ENCODE data around the gene FCN3. TPM values are rescaled to one million over a fixed set of nuclear protein-coding genes. Genes with fewer than 3 reads are reported as not detected.

The FCN3 gene
- total and polyA plus RNA-seq, 2 experiments from 2014 or later: 0.81 to 3.6 TPM

GRCh38 chr1:27342391-27342777, 32.2 kb downstream of the FCN3 start:
- peak overlapping the region; percentile 76 for H3K27ac ChIP-seq
- no peak overlapping the region for H3K4me3 ChIP-seq
- no peaks in the 10 kb centered on the region for H3K27me3 ChIP-seq
- H3K4me1 ChIP-seq (ENCODE audit: low read depth): peaks cover 29% of the 10 kb centered on the region
- H3K9me3 ChIP-seq (ENCODE audit: low read depth): no peaks in the 10 kb centered on the region
- no peak for DNase-seq (ENCODE audit: low read depth in 1 of 2, low spot score in 1 of 2)
- H3K36me3 ChIP-seq: no peaks in the 10 kb centered on the region
- TF ChIP-seq, protein P1, sequence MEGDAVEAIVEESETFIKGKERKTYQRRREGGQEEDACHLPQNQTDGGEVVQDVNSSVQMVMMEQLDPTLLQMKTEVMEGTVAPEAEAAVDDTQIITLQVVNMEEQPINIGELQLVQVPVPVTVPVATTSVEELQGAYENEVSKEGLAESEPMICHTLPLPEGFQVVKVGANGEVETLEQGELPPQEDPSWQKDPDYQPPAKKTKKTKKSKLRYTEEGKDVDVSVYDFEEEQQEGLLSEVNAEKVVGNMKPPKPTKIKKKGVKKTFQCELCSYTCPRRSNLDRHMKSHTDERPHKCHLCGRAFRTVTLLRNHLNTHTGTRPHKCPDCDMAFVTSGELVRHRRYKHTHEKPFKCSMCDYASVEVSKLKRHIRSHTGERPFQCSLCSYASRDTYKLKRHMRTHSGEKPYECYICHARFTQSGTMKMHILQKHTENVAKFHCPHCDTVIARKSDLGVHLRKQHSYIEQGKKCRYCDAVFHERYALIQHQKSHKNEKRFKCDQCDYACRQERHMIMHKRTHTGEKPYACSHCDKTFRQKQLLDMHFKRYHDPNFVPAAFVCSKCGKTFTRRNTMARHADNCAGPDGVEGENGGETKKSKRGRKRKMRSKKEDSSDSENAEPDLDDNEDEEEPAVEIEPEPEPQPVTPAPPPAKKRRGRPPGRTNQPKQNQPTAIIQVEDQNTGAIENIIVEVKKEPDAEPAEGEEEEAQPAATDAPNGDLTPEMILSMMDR (IDR thresholded peaks at IDR 0.05; ENCODE audit: low read depth, low read length): no peak

DNA sequence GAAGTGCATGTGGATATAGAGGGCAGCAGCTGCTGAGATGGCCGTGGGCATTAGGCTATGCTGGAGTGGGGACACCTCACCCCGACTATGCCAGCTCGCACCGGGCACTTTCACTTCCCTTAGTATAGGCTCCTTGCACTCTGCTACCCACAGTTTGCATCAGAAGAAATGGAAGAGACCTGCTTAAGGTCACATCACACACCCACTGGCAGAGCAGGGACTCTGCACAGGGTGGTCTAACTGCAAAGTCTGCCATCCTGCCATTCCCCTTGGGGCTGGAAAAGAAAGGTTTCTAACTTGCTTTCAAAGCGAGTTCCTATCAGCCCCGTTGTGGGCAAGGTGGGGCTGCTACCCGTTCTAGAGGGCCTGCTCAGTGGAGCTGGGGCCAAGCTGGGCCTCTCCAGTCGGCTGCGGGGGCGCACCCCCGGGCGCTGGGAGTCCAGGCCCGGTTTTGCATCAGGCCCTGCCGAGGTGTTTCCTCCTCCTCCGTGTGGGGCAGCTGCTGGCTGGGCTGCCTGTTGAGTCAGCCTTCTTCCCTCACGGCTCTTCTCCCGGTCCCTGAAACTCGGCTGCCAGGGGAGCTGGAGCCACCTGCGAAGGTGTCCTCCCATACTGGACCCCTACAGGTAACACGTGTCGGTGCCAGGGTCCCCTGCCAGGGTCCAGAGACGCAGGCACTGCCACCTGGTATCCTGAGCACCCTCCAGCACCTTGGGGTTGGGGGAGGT, 32.9 kb downstream of the FCN3 start, which contains the start of gene SYTL1:
TSS of gene SYTL1 (plus strand) at position 498 of the 728 bp plus-strand sequence. CDS start 3,313 bp downstream, outside the sequence.
- TF ChIP-seq, protein P1 (IDR thresholded peaks at IDR 0.05; ENCODE audit: low read depth, low read length): no peak
- Histone ChIP-seq H3K9me3 (ENCODE audit: low read depth) (no peaks in the 10 kb centered on the region), H3K27ac (peak within 1 kb of the TSS; percentile 76), H3K27me3 (no peaks in the 10 kb centered on the region), H3K4me1 (ENCODE audit: low read depth) (peaks cover 29% of the 10 kb centered on the region), H3K36me3 (no peaks in the 10 kb centered on the region), H3K4me3 (peak within 1 kb of the TSS; percentile 14)
- DNase-seq (ENCODE audit: low read depth in 1 of 2, low spot score in 1 of 2): peak; percentile 65 to 76

DNA sequence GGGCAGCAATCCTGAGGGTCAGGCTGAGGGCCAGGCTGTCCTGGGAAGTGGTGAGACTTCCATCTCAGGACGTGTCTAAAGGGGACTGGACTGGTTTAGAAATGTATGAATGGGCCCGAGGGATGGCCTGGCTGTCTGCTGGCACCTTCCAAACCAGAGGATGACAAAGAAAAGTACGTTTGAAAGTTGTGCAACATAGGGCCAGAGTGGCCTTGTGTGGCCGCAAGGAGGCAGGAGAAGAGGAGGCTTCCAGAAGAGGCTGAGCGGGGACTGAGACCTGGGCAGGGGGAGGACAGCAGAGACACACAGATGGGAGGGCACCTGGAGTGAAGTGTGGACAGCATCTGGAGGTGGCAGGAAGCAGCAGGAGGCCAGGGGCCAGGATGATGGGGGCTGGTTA, 35.4 kb downstream of the FCN3 start:
- peak overlapping the region; percentile 73 for H3K27ac ChIP-seq
- no peaks in the 10 kb centered on the region for H3K27me3 ChIP-seq
- H3K4me3 ChIP-seq: no peak overlapping the region
- no peak for DNase-seq (ENCODE audit: low read depth in 1 of 2, low spot score in 1 of 2)
- H3K9me3 ChIP-seq (ENCODE audit: low read depth): no peaks in the 10 kb centered on the region
- no peaks in the 10 kb centered on the region for H3K36me3 ChIP-seq
- peaks cover 29% of the 10 kb centered on the region for H3K4me1 ChIP-seq (ENCODE audit: low read depth)
- TF ChIP-seq, protein P1 (IDR thresholded peaks at IDR 0.05; ENCODE audit: low read depth, low read length): no peak

DNA sequence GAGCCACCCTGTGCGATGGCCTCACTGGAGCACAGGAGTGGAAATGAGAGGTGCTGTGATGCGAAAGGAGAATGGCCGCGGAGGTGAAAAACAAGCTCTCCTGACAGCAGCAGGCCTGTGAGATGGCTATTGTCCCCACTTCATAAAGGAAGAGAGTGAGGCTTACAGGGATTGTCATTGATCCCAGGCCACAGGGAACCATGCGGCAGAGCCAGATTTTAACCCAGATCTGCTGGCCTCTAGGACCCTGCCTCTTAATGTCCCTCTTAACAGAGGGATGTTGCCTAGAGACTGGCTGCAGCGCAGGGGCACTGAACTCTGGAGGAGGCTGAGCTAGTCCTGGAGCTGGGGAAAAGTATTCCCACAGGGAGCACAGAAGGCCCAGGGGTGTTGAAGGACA, 35.9 kb downstream of the FCN3 start:
- no peaks in the 10 kb centered on the region for H3K9me3 ChIP-seq (ENCODE audit: low read depth)
- no peak overlapping the region for H3K4me3 ChIP-seq
- peak in 1 of 2 donors; percentile 28 for DNase-seq (ENCODE audit: low read depth in 1 of 2, low spot score in 1 of 2)
- H3K27me3 ChIP-seq: no peaks in the 10 kb centered on the region
- TF ChIP-seq, protein P1 (IDR thresholded peaks at IDR 0.05; ENCODE audit: low read depth, low read length): no peak
- peaks cover 29% of the 10 kb centered on the region for H3K4me1 ChIP-seq (ENCODE audit: low read depth)
- peak overlapping the region; percentile 73 for H3K27ac ChIP-seq
- H3K36me3 ChIP-seq: no peaks in the 10 kb centered on the region

- Histone ChIP-seq H3K9me3 (ENCODE audit: low read depth) (no peaks in the 10 kb centered on the region), H3K27ac (no peak overlapping the region), H3K4me3 (no peak overlapping the region), H3K36me3 (no peaks in the 10 kb centered on the region), H3K4me1 (ENCODE audit: low read depth) (peaks cover 14% of the 10 kb centered on the region), H3K27me3 (no peaks in the 10 kb centered on the region)
- DNase-seq (ENCODE audit: low read depth in 1 of 2, low spot score in 1 of 2): no peak
- TF ChIP-seq, protein P1 (IDR thresholded peaks at IDR 0.05; ENCODE audit: low read depth, low read length): no peak
These were observed 37.9 kb downstream of the FCN3 start for GRCh38 chr1:27336756-27337155.

Measured in cardiac muscle cell (in vitro differentiated cells and primary cell).